GM19372 (cell line): ENCODE measurements around the gene ACADS.

Experiments used
- ATAC-seq: cut with Tn5 transposase; IDR thresholded peaks from one replicate; pipeline ENCODE4 v1.9.1; 2021; ENCODE audit warnings: mild to moderate bottlenecking, low read depth, moderate library complexity; ENCODE audit not compliant: unreplicated experiment

The ACADS gene

DNA sequence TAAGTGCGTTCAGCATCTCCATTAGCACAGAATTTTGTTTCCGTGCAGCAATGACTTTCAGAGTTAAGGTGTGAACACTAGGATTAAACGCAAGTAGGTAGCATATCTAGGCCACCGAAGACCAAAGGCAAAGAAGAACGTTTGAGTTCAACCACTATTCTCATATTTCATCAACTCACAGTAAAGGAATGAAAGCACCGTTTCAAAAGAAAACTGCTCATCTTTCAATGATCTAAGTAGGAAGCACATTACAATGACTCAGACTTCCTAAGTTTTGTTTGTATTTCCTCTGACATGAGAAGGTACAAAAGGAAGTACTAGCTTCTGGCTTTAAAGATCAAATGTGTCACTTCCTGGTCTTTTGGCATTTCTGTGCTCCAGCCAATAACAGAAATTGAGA, 57.6 kb downstream of the ACADS start:
- ATAC-seq, result no peak

- no peak for ATAC-seq
Measured at GRCh38 chr12:120784804-120785203, 59.2 kb downstream of the ACADS start.

DNA sequence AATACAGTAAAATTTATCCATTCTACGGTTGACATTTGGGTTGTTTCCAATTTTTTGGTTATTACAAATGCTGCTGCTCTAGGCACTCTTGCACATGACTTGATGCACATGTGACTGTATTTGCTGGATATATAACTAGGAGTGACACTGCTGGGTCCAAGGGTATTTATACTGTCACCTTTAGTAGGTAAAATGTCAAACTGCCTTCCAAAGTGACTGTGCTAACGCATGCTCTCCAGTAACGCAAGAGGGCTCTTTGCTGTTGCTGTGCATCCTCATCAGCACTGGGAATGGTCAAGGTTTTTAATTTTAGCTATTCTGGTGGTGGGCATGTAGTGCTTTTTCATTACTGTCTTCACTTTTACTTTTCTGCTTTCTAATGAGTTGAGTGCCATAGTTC, 62.3 kb downstream of the ACADS start:
- ATAC-seq, result no peak
